Right forelimb (tissue), 1 donor: ENCODE results near the gene KNOP1.

Source experiments
- DNase-seq: peaks from one replicate; pipeline ENCODE4 v3.0.0-alpha.2; 2018

The KNOP1 gene

GRCh38 chr16:19705843-19706242 lies 12.2 kb downstream of the KNOP1 start:
- no peak for DNase-seq

- DNase-seq, result no peak
Measured at GRCh38 chr16:19705146-19705501, 12.9 kb downstream of the KNOP1 start.

- no peak for DNase-seq
Measured at GRCh38 chr16:19704321-19705145, 13.5 kb downstream of the KNOP1 start.

GRCh38 chr16:19703172-19703889 lies 14.7 kb downstream of the KNOP1 start:
- DNase-seq, result no peak

GRCh38 chr16:19701091-19701490 lies 16.9 kb downstream of the KNOP1 start:
- no peak for DNase-seq

GRCh38 chr16:19700319-19700781 lies 17.7 kb downstream of the KNOP1 start:
- no peak for DNase-seq

- no peak for DNase-seq
Measured at GRCh38 chr16:19699472-19699871, 18.6 kb downstream of the KNOP1 start.

- DNase-seq, result no peak
Measured at GRCh38 chr16:19698480-19699465, 19.3 kb downstream of the KNOP1 start.

GRCh38 chr16:19697756-19698318 lies 20.2 kb downstream of the KNOP1 start:
- no peak for DNase-seq

- DNase-seq, result no peak
Measured at GRCh38 chr16:19696961-19697360, 21.1 kb downstream of the KNOP1 start.

GRCh38 chr16:19696328-19696727 lies 21.7 kb downstream of the KNOP1 start:
- DNase-seq, result peak; percentile 88

GRCh38 chr16:19694989-19695388 lies 23.0 kb downstream of the KNOP1 start:
- no peak for DNase-seq

GRCh38 chr16:19691161-19691711 lies 26.8 kb downstream of the KNOP1 start:
- no peak for DNase-seq

- DNase-seq, result no peak
Measured at GRCh38 chr16:19690196-19690595, 27.8 kb downstream of the KNOP1 start.

GRCh38 chr16:19689342-19689741 lies 28.7 kb downstream of the KNOP1 start:
- no peak for DNase-seq

GRCh38 chr16:19688396-19689024 lies 29.5 kb downstream of the KNOP1 start:
- DNase-seq, result no peak

GRCh38 chr16:19687279-19687678 lies 30.7 kb downstream of the KNOP1 start:
- no peak for DNase-seq

- no peak for DNase-seq
Measured at GRCh38 chr16:19685176-19685575, 32.9 kb downstream of the KNOP1 start.

GRCh38 chr16:19683453-19684236 lies 34.4 kb downstream of the KNOP1 start:
- DNase-seq, result no peak

- no peak for DNase-seq
Measured at GRCh38 chr16:19681637-19682036, 36.4 kb downstream of the KNOP1 start.

- no peak for DNase-seq
Measured at GRCh38 chr16:19680881-19681340, 37.1 kb downstream of the KNOP1 start.
